Ishikawa (cell line): ENCODE measurements around the gene PRKCE.

ENCODE experiments used
- CEBPB ChIP-seq: IDR thresholded peaks from 2 replicates; pipeline ENCODE4 v1.6.1; 2012
- NFIC ChIP-seq: IDR thresholded peaks from 2 replicates; pipeline ENCODE4 v1.6.1; 2012
- RAD21 ChIP-seq: IDR thresholded peaks from 2 replicates; pipeline ENCODE4 v1.6.1; 2012; ENCODE audit warnings: low read depth
- TAF1 ChIP-seq: IDR thresholded peaks from 2 replicates; pipeline ENCODE4 v1.6.1; 2012; ENCODE audit warnings: low read depth, mild to moderate bottlenecking
- TF ChIP-seq, protein P1 (sequence below): IDR thresholded peaks from 2 replicates; pipeline ENCODE4 v1.6.1; 2012
- TF ChIP-seq, protein P2 (sequence below): IDR thresholded peaks from 2 replicates; pipeline ENCODE4 v1.6.1; 2012

DNA sequence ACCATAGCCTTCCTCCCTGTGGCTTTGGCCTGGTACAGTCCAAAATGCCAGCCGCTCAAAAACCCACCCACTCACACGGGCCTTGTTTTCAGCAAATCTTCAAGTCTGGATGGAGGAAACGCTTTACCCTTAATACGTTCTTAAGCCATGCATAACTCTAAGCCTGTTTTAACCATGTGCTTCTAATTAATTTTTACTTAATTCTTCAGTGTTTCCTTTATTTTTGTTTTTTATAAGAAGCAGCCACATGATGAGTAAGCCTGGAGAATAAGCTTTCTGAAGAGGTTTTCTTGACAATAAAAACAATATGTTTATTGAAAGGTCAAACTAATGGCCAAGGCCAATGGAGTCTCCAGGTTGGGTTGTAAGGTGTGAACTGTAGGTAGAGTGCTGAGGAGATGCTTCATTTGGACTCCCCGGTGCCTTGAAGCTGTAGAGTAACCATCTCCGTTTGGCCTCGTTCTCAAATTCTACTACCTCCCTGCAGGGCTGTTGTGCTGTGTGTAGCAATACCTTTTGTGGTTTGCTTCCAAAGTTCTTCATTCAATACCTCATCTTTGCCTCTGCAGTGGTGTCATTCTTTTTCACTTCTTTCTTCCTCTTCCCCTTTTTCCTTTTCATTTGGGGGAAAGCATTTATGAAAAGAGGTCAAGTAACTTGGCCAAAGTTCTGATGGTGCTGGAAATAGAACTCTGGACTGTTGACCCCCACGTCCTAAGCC lies 113.7 kb downstream of the PRKCE start:
- TF ChIP-seq CEBPB (no peak), RAD21 (no peak), NFIC (no peak), TAF1 (no peak)
- TF ChIP-seq, protein P1, sequence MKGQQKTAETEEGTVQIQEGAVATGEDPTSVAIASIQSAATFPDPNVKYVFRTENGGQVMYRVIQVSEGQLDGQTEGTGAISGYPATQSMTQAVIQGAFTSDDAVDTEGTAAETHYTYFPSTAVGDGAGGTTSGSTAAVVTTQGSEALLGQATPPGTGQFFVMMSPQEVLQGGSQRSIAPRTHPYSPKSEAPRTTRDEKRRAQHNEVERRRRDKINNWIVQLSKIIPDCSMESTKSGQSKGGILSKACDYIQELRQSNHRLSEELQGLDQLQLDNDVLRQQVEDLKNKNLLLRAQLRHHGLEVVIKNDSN = no peak
- TF ChIP-seq, protein P2, sequence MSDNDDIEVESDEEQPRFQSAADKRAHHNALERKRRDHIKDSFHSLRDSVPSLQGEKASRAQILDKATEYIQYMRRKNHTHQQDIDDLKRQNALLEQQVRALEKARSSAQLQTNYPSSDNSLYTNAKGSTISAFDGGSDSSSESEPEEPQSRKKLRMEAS = no peak
